Neural crest cell (in vitro differentiated cells): ENCODE results near the gene AFAP1L1. TPM values are rescaled to one million over a fixed set of nuclear protein-coding genes. Genes with fewer than 3 reads are reported as not detected.

Experiments used
- DNase-seq: peaks from one replicate; pipeline ENCODE4 v3.0.0; 2021; ENCODE audit warnings: low read depth, mixed read lengths, low spot score
- H3K27ac Mint-ChIP-seq: one replicate; pipeline ENCODE4 v1.8.0; 2021; ENCODE audit warnings: mild to moderate bottlenecking, mixed read lengths; ENCODE audit not compliant: unreplicated experiment
- H3K27me3 Mint-ChIP-seq: 2 replicates; pipeline ENCODE4 v1.8.0; 2021; ENCODE audit warnings: low read depth, mild to moderate bottlenecking, mixed read lengths
- H3K36me3 Mint-ChIP-seq: 2 replicates; pipeline ENCODE4 v1.8.0; 2021; ENCODE audit warnings: low read depth, mild to moderate bottlenecking, mixed read lengths
- H3K4me1 Mint-ChIP-seq: 2 replicates; pipeline ENCODE4 v1.8.0; 2021; ENCODE audit warnings: mixed read lengths
- H3K4me3 Mint-ChIP-seq: one replicate; pipeline ENCODE4 v1.8.0; 2021; ENCODE audit warnings: mild to moderate bottlenecking, mixed read lengths
- H3K9me3 Mint-ChIP-seq: 2 replicates; pipeline ENCODE4 v1.8.0; 2021; ENCODE audit warnings: mixed read lengths
- total RNA-seq: library from RNA; stranded (reverse); gene quantifications from 2 replicates; pipeline ENCODE4 v1.2.1, GENCODE V29; 2021
- TF ChIP-seq, protein P1 (sequence below): fragments of 200-600 bp; sonication (generic); conservative IDR thresholded peaks from 2 replicates; pipeline ENCODE4 v1.5.0; 2021; ENCODE audit warnings: antibody characterized with exemption, mild to moderate bottlenecking

The AFAP1L1 gene
- total RNA-seq, 1 donor from 2014 or later, result 11.6 TPM

GRCh38 chr5:149349382-149349781 lies 77.7 kb downstream of the AFAP1L1 start:
- Mint-ChIP-seq H3K36me3 (peaks cover 18% of the 10 kb centered on the region), H3K27ac (no peak overlapping the region), H3K9me3 (no peaks in the 10 kb centered on the region)

GRCh38 chr5:149352169-149352568 lies 80.5 kb downstream of the AFAP1L1 start:
- no peaks in the 10 kb centered on the region for H3K9me3 Mint-ChIP-seq
- H3K27ac Mint-ChIP-seq, result no peak overlapping the region
- H3K36me3 Mint-ChIP-seq, result peaks cover 24% of the 10 kb centered on the region
- DNase-seq, result no peak
- H3K4me1 Mint-ChIP-seq, result peaks cover 8% of the 10 kb centered on the region
- H3K4me3 Mint-ChIP-seq, result no peak overlapping the region
- TF ChIP-seq, protein P1, sequence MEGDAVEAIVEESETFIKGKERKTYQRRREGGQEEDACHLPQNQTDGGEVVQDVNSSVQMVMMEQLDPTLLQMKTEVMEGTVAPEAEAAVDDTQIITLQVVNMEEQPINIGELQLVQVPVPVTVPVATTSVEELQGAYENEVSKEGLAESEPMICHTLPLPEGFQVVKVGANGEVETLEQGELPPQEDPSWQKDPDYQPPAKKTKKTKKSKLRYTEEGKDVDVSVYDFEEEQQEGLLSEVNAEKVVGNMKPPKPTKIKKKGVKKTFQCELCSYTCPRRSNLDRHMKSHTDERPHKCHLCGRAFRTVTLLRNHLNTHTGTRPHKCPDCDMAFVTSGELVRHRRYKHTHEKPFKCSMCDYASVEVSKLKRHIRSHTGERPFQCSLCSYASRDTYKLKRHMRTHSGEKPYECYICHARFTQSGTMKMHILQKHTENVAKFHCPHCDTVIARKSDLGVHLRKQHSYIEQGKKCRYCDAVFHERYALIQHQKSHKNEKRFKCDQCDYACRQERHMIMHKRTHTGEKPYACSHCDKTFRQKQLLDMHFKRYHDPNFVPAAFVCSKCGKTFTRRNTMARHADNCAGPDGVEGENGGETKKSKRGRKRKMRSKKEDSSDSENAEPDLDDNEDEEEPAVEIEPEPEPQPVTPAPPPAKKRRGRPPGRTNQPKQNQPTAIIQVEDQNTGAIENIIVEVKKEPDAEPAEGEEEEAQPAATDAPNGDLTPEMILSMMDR, result no peak
- no peaks in the 10 kb centered on the region for H3K27me3 Mint-ChIP-seq

More at GRCh38 chr5:149349382-149349781, 77.7 kb downstream of the AFAP1L1 start:
- Mint-ChIP-seq H3K4me1 (peaks cover 26% of the 10 kb centered on the region), H3K4me3 (no peak overlapping the region), H3K27me3 (no peaks in the 10 kb centered on the region)
- no peak for DNase-seq
- TF ChIP-seq, protein P1, result no peak

GRCh38 chr5:149353911-149354310 lies 82.3 kb downstream of the AFAP1L1 start:
- TF ChIP-seq, protein P1, result no peak
- no peaks in the 10 kb centered on the region for H3K27me3 Mint-ChIP-seq
- no peak for DNase-seq
- peaks cover 19% of the 10 kb centered on the region for H3K36me3 Mint-ChIP-seq
- H3K4me3 Mint-ChIP-seq, result no peak overlapping the region
- no peaks in the 10 kb centered on the region for H3K9me3 Mint-ChIP-seq
- H3K4me1 Mint-ChIP-seq, result peaks cover 15% of the 10 kb centered on the region
- no peak overlapping the region for H3K27ac Mint-ChIP-seq

DNA sequence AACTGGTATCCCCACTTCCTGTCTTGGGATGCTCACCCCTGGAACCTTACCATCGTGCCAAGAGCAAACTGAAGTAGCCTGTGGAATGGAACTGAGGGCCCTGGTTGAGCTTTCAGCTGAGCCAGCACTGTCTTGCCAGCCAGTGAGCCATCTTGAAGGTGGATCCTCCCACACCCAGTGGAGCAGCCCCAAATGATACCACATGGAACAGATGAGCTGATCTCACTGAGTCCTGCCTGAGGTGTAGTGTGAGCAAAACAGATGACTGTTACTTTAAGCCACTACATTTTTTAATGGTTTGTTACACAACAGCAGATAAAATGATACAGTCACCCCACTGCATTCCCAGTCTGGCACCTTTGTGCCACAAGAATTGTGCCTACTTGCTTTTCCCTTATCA lies 84.0 kb downstream of the AFAP1L1 start:
- TF ChIP-seq, protein P1, result no peak
- no peak for DNase-seq
- H3K4me3 Mint-ChIP-seq, result peak overlapping the region; percentile 58
- no peaks in the 10 kb centered on the region for H3K27me3 Mint-ChIP-seq
- peaks cover 10% of the 10 kb centered on the region for H3K36me3 Mint-ChIP-seq
- H3K4me1 Mint-ChIP-seq, result peaks cover 20% of the 10 kb centered on the region
- no peak overlapping the region for H3K27ac Mint-ChIP-seq
- no peaks in the 10 kb centered on the region for H3K9me3 Mint-ChIP-seq

DNA sequence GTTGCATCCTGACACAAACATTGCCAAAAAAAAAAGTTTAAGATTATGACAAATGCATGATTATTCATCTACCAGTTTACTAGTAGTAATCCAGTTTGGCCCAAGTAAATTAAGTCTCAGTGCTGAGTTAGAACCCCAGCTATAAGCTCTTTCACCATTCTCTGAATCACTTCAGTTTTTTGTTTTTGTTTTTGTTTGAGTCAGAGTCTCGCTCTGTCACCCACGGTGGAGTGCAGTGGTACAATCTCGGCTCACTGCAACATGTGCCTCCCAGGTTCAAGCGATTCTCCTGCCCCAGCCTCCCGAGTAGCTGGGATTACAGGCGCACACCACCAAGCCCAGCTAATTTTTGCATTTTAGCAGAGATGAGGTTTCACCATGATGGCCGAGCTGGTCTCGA lies 84.7 kb downstream of the AFAP1L1 start:
- DNase-seq, result no peak
- Mint-ChIP-seq H3K27me3 (no peaks in the 10 kb centered on the region), H3K27ac (no peak overlapping the region), H3K36me3 (peaks cover 9% of the 10 kb centered on the region), H3K4me1 (peaks cover 20% of the 10 kb centered on the region), H3K4me3 (peak overlapping the region; percentile 58), H3K9me3 (no peaks in the 10 kb centered on the region)
- TF ChIP-seq, protein P1, result no peak
